IMR-90 (cell line): ENCODE measurements around the gene NTMT2. TPM values are rescaled to one million over a fixed set of nuclear protein-coding genes. Genes with fewer than 3 reads are reported as not detected.

Experiments
- ATAC-seq: fragments of 200-7000 bp; cut with Tn5 transposase; 2 replicates; pipeline ENCODE4 v1.9.1; 2020; ENCODE audit warnings: low read depth, mild to moderate bottlenecking, moderate library complexity
- BruUV-seq: library from RNA; stranded (reverse); fragments of 400-500 nt; replicated peaks from 2 replicates; lab custom pipeline; 2021; lab: Mats Ljungman, UMichigan
- CTCF ChIA-PET: fragments of 300-600 bp; formaldehyde crosslinking; extraction: SDS; loops from one replicate; lab custom pipeline; 2021; ENCODE audit warnings: antibody characterized with exemption; lab: Yijun Ruan, JAX
- POLR2A ChIA-PET: fragments of 300-600 bp; sonication (Branson Sonifier 250); formaldehyde crosslinking; loops from one replicate; lab custom pipeline; 2022; ENCODE audit warnings: antibody characterized with exemption; ENCODE audit not compliant: unreplicated experiment; lab: Charles Lee
- DNase-seq: peaks from one replicate; pipeline ENCODE4 v3.0.0; 2013
- H2AFZ ChIP-seq: replicated peaks from 2 replicates; pipeline ENCODE3; 2013; ENCODE audit warnings: low read length, mild to moderate bottlenecking; ENCODE audit not compliant: poor library complexity
- H2AK5ac ChIP-seq: 2 replicates; pipeline ENCODE4 v1.6.1; 2013; ENCODE audit warnings: low read depth, low read length, inconsistent platforms
- H2AK9ac ChIP-seq: replicated peaks from 2 replicates; pipeline ENCODE3; 2013; ENCODE audit warnings: mild to moderate bottlenecking, low read depth, low read length, moderate library complexity; ENCODE audit not compliant: poor library complexity
- H2BK120ac ChIP-seq: 2 replicates; pipeline ENCODE4 v1.6.1; 2013; ENCODE audit warnings: low read depth, low read length, inconsistent platforms
- H2BK15ac ChIP-seq: 3 replicates; pipeline ENCODE4 v1.6.1; 2013; ENCODE audit warnings: low read depth, low read length, inconsistent platforms
- H2BK20ac ChIP-seq: 2 replicates; pipeline ENCODE4 v1.6.1; 2013; ENCODE audit warnings: low read depth, mild to moderate bottlenecking, inconsistent platforms, low read length, moderate library complexity
- H2BK5ac ChIP-seq: 2 replicates; pipeline ENCODE4 v1.6.1; 2013; ENCODE audit warnings: mild to moderate bottlenecking, low read depth, low read length, inconsistent platforms; ENCODE audit not compliant: poor library complexity, severe bottlenecking
- H3K14ac ChIP-seq: replicated peaks from 2 replicates; pipeline ENCODE4 v1.6.1; 2013; ENCODE audit warnings: low read depth, low read length, inconsistent platforms
- H3K18ac ChIP-seq: 2 replicates; pipeline ENCODE4 v1.6.1; 2013; ENCODE audit warnings: low read depth, low read length, control low read depth
- H3K23ac ChIP-seq: 2 replicates; pipeline ENCODE4 v1.6.1; 2013; ENCODE audit warnings: low read depth, low read length, inconsistent platforms
- H3K27ac ChIP-seq: 2 replicates; pipeline ENCODE4 v1.5.1; 2013; ENCODE audit warnings: mild to moderate bottlenecking, control low read depth, low read length; ENCODE audit not compliant: insufficient read depth
- H3K27me3 ChIP-seq: 2 replicates; pipeline ENCODE4 v1.6.1; 2013; ENCODE audit warnings: low read length; ENCODE audit not compliant: control insufficient read depth, insufficient read depth
- H3K36me3 ChIP-seq: 2 replicates; pipeline ENCODE4 v1.6.1; 2013; ENCODE audit warnings: low read length, mixed read lengths; ENCODE audit not compliant: control insufficient read depth, insufficient read depth
- H3K4ac ChIP-seq: 2 replicates; pipeline ENCODE4 v1.6.1; 2013; ENCODE audit warnings: low read depth, low read length, inconsistent platforms
- H3K4me1 ChIP-seq: 2 replicates; pipeline ENCODE4 v1.6.1; 2013; ENCODE audit warnings: low read length, mixed read lengths; ENCODE audit not compliant: control insufficient read depth, insufficient read depth
- H3K4me2 ChIP-seq: 2 replicates; pipeline ENCODE4 v1.6.1; 2013; ENCODE audit warnings: low read depth, mild to moderate bottlenecking, control low read depth, low read length, moderate library complexity
- H3K4me3 ChIP-seq: 2 replicates; pipeline ENCODE4 v1.5.1; 2013; ENCODE audit warnings: low read depth, mild to moderate bottlenecking, control low read depth, low read length, moderate library complexity; ENCODE audit not compliant: insufficient read depth
- H3K56ac ChIP-seq: 2 replicates; pipeline ENCODE4 v1.6.1; 2013; ENCODE audit warnings: low read length, inconsistent platforms; ENCODE audit not compliant: insufficient read depth; ENCODE audit errors: extremely low read depth
- H3K79me1 ChIP-seq, 2 experiments: 2 replicates each; pipeline ENCODE4 v1.6.1; 2013; ENCODE audit warnings: low read length in 2 of 2, inconsistent platforms in 1 of 2, low read depth in 1 of 2
- H3K9ac ChIP-seq: 2 replicates; pipeline ENCODE4 v1.6.1; 2013; ENCODE audit warnings: low read depth, low read length, control low read depth
- H3K9me1 ChIP-seq: 2 replicates; pipeline ENCODE4 v1.6.1; 2013; ENCODE audit warnings: low read length, inconsistent platforms; ENCODE audit not compliant: insufficient read depth
- H3K9me3 ChIP-seq: 2 replicates; pipeline ENCODE4 v1.6.1; 2013; ENCODE audit warnings: low read length; ENCODE audit not compliant: control insufficient read depth, insufficient read depth
- H4K20me1 ChIP-seq: 2 replicates; pipeline ENCODE4 v1.6.1; 2013; ENCODE audit warnings: low read length, inconsistent platforms; ENCODE audit not compliant: insufficient read depth
- H4K5ac ChIP-seq: 2 replicates; pipeline ENCODE4 v1.6.1; 2013; ENCODE audit warnings: mild to moderate bottlenecking, low read depth, low read length, control low read depth
- H4K8ac ChIP-seq, 2 experiments: 2 replicates each; pipeline ENCODE4 v1.6.1; 2013; ENCODE audit warnings: low read depth in 2 of 2, low read length in 2 of 2, control low read depth in 1 of 2, inconsistent platforms in 1 of 2
- H4K91ac ChIP-seq: 2 replicates; pipeline ENCODE4 v1.6.1; 2013; ENCODE audit warnings: low read depth, low read length, inconsistent platforms; ENCODE audit not compliant: insufficient read depth
- BHLHE40 ChIP-seq: fragments of 150-350 bp; IDR thresholded peaks from 2 replicates; pipeline ENCODE4 v1.6.1; 2016; ENCODE audit warnings: mild to moderate bottlenecking, low read depth, low read length
- CHD1 ChIP-seq: IDR thresholded peaks from 2 replicates; pipeline ENCODE4 v1.6.1; 2012; ENCODE audit warnings: low read depth, low read length, improper control_type of control experiment
- CTCF ChIP-seq: conservative IDR thresholded peaks from 2 replicates; pipeline ENCODE4 v1.5.1; 2012; ENCODE audit warnings: mild to moderate bottlenecking, low read depth, low read length, improper control_type of control experiment
- ELK1 ChIP-seq: fragments of 150-350 bp; IDR thresholded peaks from 2 replicates; pipeline ENCODE4 v1.6.1; 2016; ENCODE audit warnings: low read depth, mild to moderate bottlenecking, low read length, moderate library complexity, borderline replicate concordance
- FOS ChIP-seq: fragments of 150-350 bp; IDR thresholded peaks from 2 replicates; pipeline ENCODE4 v1.6.1; 2016; ENCODE audit warnings: low read depth, low read length
- MAFK ChIP-seq: IDR thresholded peaks from 2 replicates; pipeline ENCODE4 v1.6.1; 2012; ENCODE audit warnings: low read depth, low read length, improper control_type of control experiment
- MAZ ChIP-seq: IDR thresholded peaks from 2 replicates; pipeline ENCODE4 v1.6.1; 2012; ENCODE audit warnings: low read depth, mild to moderate bottlenecking, low read length, improper control_type of control experiment, moderate library complexity, borderline replicate concordance
- POLR2A ChIP-seq: IDR thresholded peaks from 2 replicates; pipeline ENCODE4 v1.6.1; 2012; ENCODE audit warnings: mild to moderate bottlenecking, low read depth, low read length
- RAD21 ChIP-seq: IDR thresholded peaks from 2 replicates; pipeline ENCODE4 v1.6.1; 2012; ENCODE audit warnings: low read length, improper control_type of control experiment
- RCOR1 ChIP-seq: IDR thresholded peaks from 2 replicates; pipeline ENCODE4 v1.6.1; 2012; ENCODE audit warnings: mild to moderate bottlenecking, low read length, improper control_type of control experiment; ENCODE audit not compliant: insufficient replicate concordance
- SMC3 ChIP-seq: fragments of 150-350 bp; IDR thresholded peaks from 2 replicates; pipeline ENCODE4 v1.6.1; 2016; ENCODE audit warnings: low read depth, mild to moderate bottlenecking, antibody characterized with exemption, low read length, moderate library complexity
- WGBS, 2 experiments: methylation state at CpG; one replicate each; pipeline versions ENCODE4 v1.1.5 to v1.1.7; 2013; ENCODE audit warnings: missing lambda C conversion rate in 2 of 2; ENCODE audit not compliant: insufficient read length in 1 of 2; ENCODE audit errors: extremely low coverage in 2 of 2; 5-methylcytosine and 5-hydroxymethylcytosine counted together
- dilution Hi-C: fragments of 300-500 bp; cut with HindIII; formaldehyde crosslinking; loops from one replicate; pipeline ENCODE4 v1.14.3; 2018; ENCODE audit warnings: low sequenced_read_pairs; ENCODE audit not compliant: unreplicated experiment
- in situ Hi-C: fragments of 300-500 bp; cut with MboI; formaldehyde crosslinking; loops from 3 replicates; pipeline ENCODE4 v1.14.3; 2019; ENCODE audit warnings: low sequenced_read_pairs, inconsistent platforms, mixed read lengths
- intact Hi-C: fragments of 100-400 bp; cut with micrococcal nuclease; formaldehyde crosslinking; loops from 2 replicates; pipeline ENCODE4 v1.10.0; 2022
- polyA plus RNA-seq, 3 experiments: library from polyadenylated mRNA; depleted of rRNA; stranded (reverse); fragments of >200 nt; gene quantifications; 2 replicates each; pipeline ENCODE4 v1.2.3, GENCODE V29; 2012; ENCODE audit warnings: low replicate concordance in 1 of 3
- total RNA-seq: library from RNA; depleted of rRNA; stranded (reverse); fragments of >200 nt; gene quantifications from 2 replicates; pipeline ENCODE4 v1.2.3, GENCODE V29; 2012
- TF ChIP-seq, protein P1 (sequence below): fragments of 150-350 bp; IDR thresholded peaks from 2 replicates; pipeline ENCODE4 v1.6.1; 2017; ENCODE audit warnings: mild to moderate bottlenecking, antibody characterized with exemption, low read length, low read depth

Gene NTMT2
- total and polyA plus RNA-seq, 2 of the 4 experiments (the other 2 are of a cell fraction) = not detected

- ChIA-PET CTCF (no interaction called here), POLR2A (no interaction called here)
- in situ Hi-C loops (no loop called here), dilution Hi-C loops (no loop called here), intact Hi-C loops (loop anchor here (10.0 kb wide), 1 partner anchor 317 kb away; the partner anchor contains the start of gene GORAB)
- ATAC-seq = no peak
- Histone ChIP-seq H3K4me1 (no peaks in the 10 kb centered on the region), H2AFZ (no peak overlapping the region), H3K18ac (no peak overlapping the region), H3K9me1 (no peaks in the 10 kb centered on the region), H2BK5ac (no peak overlapping the region), H2BK120ac (no peak overlapping the region), H3K27me3 (no peaks in the 10 kb centered on the region), H4K8ac (no peak overlapping the region), H3K4me3 (no peak overlapping the region), H3K79me1 (no peaks in the 10 kb centered on the region), H2BK20ac (no peak overlapping the region), H4K20me1 (no peaks in the 10 kb centered on the region), H3K27ac (no peak overlapping the region), H3K23ac (no peak overlapping the region; the same call in 1 of the 2 replicates), H4K91ac (no peak overlapping the region), H2AK5ac (no peak overlapping the region), H3K9ac (no peak overlapping the region), H3K56ac (no peak overlapping the region), H4K5ac (no peak overlapping the region), H3K36me3 (no peaks in the 10 kb centered on the region), H3K14ac (no peak overlapping the region), H3K4me2 (no peak overlapping the region), H2AK9ac (no peak overlapping the region), H2BK15ac (no peak overlapping the region), H3K9me3 (no peaks in the 10 kb centered on the region), H3K4ac (no peak overlapping the region)
- peak; percentile 23 for DNase-seq
- BruUV-seq = no TSS peak
- TF ChIP-seq CHD1 (no peak), MAZ (no peak), BHLHE40 (no peak), SMC3 (no peak), FOS (no peak), RCOR1 (no peak), ELK1 (no peak), CTCF (no peak), POLR2A (no peak), MAFK (no peak), RAD21 (no peak)
- TF ChIP-seq, protein P1, sequence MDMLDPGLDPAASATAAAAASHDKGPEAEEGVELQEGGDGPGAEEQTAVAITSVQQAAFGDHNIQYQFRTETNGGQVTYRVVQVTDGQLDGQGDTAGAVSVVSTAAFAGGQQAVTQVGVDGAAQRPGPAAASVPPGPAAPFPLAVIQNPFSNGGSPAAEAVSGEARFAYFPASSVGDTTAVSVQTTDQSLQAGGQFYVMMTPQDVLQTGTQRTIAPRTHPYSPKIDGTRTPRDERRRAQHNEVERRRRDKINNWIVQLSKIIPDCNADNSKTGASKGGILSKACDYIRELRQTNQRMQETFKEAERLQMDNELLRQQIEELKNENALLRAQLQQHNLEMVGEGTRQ = no peak
- WGBS, 2 experiments = no CpG with 5 or more reads among the region's 4 CpGs
Observed at GRCh38 chr1:170218257-170218650, 72.5 kb downstream of the NTMT2 start.
